ENCODE measurements around the gene TAS2R14.

TAS2R14 gene

DNA sequence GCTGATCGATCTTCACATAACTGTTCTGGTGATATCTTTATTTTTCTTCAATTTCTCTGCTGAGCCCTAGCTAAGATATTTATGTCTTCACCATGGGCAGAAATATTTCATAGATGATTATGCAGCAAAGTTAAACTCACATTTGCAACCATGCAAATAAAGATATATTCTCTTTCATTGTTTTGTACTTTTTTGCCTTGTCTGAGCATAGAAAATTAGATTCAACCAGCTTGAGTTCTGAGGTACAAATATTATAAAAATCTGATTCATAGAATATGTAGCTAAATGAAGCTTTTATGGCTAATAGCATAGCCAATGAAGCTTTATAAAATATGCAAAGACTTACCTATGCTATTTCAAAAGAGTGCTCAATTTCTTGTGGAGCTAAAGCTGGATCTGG lies 29.6 kb downstream of the TAS2R14 start, which contains the start of gene TAS2R13:
Gene TAS2R13 (minus strand): TSS at position 101 of the 400 bp plus-strand sequence. CDS start 264 bp downstream, outside the sequence.
- ChIA-PET POLR2A (no interaction called here), CTCF (interaction anchor here (1.2 kb wide), 1 partner anchor 116 kb away, joined by 3 read pairs; no protein-coding TSS in a partner anchor)
- Histone ChIP-seq H3K9me3 (ENCODE audit: control insufficient read depth, insufficient read depth, low read depth, low read length) (no peaks in the 10 kb centered on the region), H3K36me3 (ENCODE audit: control insufficient read depth in 2 of 2, insufficient read depth in 1 of 2, low read length in 2 of 2) (no peaks in the 10 kb centered on the region), H3K4me3 (ENCODE audit: low read depth, low read length) (no peak within 1 kb of the TSS), H3K27ac (ENCODE audit: extremely low read depth, low read depth, low read length) (no peak within 1 kb of the TSS), H3K4me1 (ENCODE audit: control insufficient read depth, insufficient read depth, low read length) (no peaks in the 10 kb centered on the region)
- TF ChIP-seq ZNF2 (tag by site-specific recombination; IDR thresholded peaks at IDR 0.05) (no peak), ZBTB1 (tag by site-specific recombination; IDR thresholded peaks at IDR 0.05) (no peak), KLF9 (tag by site-specific recombination; IDR thresholded peaks at IDR 0.05; ENCODE audit: low read depth) (no peak), ZNF174 (tag by site-specific recombination; IDR thresholded peaks at IDR 0.05) (no peak), ZNF837 (tag by site-specific recombination; IDR thresholded peaks at IDR 0.05) (no peak), ZNF214 (tag by site-specific recombination; IDR thresholded peaks at IDR 0.05; ENCODE audit: borderline replicate concordance) (no peak), ZNF473 (tag by site-specific recombination; IDR thresholded peaks at IDR 0.05) (no peak)
- TF ChIP-seq, protein P1, sequence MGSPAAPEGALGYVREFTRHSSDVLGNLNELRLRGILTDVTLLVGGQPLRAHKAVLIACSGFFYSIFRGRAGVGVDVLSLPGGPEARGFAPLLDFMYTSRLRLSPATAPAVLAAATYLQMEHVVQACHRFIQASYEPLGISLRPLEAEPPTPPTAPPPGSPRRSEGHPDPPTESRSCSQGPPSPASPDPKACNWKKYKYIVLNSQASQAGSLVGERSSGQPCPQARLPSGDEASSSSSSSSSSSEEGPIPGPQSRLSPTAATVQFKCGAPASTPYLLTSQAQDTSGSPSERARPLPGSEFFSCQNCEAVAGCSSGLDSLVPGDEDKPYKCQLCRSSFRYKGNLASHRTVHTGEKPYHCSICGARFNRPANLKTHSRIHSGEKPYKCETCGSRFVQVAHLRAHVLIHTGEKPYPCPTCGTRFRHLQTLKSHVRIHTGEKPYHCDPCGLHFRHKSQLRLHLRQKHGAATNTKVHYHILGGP (tag by site-specific recombination; IDR thresholded peaks at IDR 0.05) = no peak

DNA sequence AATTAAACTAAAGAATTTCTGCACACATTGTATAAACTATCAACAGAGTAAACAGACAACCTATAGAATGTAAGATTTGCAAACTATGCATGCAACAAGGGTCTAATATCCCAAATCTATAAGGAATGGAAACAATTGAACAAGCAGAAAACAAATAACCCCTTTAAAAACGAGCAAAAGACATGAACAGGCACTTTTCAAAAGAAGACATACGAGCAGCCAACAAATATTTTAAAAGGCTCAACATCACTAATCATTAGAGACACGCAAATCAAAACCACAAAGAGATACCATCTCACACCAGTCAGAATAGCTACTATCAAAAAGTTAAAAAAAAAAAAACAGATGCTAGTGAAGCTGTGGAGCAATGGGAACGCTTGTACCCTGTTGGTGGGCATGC lies 34.4 kb downstream of the TAS2R14 start:
- H3K36me3 ChIP-seq (ENCODE audit: control insufficient read depth in 2 of 2, insufficient read depth in 1 of 2, low read length in 2 of 2) = no peaks in the 10 kb centered on the region
- H3K4me1 ChIP-seq (ENCODE audit: control insufficient read depth, insufficient read depth, low read length) = no peaks in the 10 kb centered on the region
- TF ChIP-seq, protein P2, sequence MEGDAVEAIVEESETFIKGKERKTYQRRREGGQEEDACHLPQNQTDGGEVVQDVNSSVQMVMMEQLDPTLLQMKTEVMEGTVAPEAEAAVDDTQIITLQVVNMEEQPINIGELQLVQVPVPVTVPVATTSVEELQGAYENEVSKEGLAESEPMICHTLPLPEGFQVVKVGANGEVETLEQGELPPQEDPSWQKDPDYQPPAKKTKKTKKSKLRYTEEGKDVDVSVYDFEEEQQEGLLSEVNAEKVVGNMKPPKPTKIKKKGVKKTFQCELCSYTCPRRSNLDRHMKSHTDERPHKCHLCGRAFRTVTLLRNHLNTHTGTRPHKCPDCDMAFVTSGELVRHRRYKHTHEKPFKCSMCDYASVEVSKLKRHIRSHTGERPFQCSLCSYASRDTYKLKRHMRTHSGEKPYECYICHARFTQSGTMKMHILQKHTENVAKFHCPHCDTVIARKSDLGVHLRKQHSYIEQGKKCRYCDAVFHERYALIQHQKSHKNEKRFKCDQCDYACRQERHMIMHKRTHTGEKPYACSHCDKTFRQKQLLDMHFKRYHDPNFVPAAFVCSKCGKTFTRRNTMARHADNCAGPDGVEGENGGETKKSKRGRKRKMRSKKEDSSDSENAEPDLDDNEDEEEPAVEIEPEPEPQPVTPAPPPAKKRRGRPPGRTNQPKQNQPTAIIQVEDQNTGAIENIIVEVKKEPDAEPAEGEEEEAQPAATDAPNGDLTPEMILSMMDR (tag by site-specific recombination; IDR thresholded peaks at IDR 0.05) = no peak
- TF ChIP-seq, protein P3, sequence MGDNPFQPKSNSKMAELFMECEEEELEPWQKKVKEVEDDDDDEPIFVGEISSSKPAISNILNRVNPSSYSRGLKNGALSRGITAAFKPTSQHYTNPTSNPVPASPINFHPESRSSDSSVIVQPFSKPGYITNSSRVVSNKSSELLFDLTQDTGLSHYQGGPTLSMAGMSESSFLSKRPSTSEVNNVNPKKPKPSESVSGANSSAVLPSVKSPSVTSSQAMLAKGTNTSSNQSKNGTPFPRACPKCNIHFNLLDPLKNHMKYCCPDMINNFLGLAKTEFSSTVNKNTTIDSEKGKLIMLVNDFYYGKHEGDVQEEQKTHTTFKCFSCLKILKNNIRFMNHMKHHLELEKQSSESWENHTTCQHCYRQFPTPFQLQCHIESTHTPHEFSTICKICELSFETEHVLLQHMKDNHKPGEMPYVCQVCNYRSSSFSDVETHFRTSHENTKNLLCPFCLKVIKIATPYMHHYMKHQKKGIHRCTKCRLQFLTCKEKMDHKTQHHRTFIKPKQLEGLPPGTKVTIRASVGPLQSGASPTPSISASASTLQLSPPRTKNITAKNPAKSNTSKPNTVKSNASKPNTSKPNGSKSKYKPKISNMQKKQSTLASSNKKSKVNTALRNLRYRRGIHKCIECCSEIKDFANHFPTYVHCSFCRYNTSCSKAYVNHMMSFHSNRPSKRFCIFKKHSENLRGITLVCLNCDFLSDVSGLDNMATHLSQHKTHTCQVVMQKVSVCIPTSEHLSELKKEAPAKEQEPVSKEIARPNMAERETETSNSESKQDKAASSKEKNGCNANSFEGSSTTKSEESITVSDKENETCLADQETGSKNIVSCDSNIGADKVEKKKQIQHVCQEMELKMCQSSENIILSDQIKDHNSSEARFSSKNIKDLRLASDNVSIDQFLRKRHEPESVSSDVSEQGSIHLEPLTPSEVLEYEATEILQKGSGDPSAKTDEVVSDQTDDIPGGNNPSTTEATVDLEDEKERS (tag by site-specific recombination; IDR thresholded peaks at IDR 0.05) = no peak
- no peak overlapping the region for H3K4me3 ChIP-seq (ENCODE audit: low read depth, low read length)
- CTCF ChIA-PET = no interaction called here
- H3K27ac ChIP-seq (ENCODE audit: extremely low read depth, low read depth, low read length) = no peak overlapping the region
- POLR2A ChIA-PET = no interaction called here
- H3K9me3 ChIP-seq (ENCODE audit: control insufficient read depth, insufficient read depth, low read depth, low read length) = no peaks in the 10 kb centered on the region

DNA sequence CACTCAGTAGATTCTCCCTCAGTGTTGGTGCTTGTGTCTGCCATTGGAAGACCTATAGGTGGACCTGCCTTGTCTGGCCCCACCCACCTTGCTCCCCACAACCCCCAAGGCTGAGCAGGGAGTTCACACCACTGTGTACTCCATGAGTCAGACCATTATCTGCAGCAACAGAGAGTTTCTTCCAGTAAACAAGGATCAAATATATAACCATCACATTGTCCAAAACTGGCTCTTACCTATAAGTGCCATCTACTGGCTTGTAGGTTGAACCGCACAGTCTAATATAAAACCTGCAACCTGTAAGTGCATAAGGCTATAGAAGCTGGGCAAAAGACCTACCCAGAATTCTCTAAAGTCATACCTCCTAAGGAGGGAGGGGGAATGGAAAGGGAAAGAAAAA lies 37.6 kb downstream of the TAS2R14 start:
- POLR2A ChIA-PET = no interaction called here
- H3K36me3 ChIP-seq (ENCODE audit: control insufficient read depth in 2 of 2, insufficient read depth in 1 of 2, low read length in 2 of 2) = no peaks in the 10 kb centered on the region
- H3K27ac ChIP-seq (ENCODE audit: extremely low read depth, low read depth, low read length) = no peak overlapping the region
- no peaks in the 10 kb centered on the region for H3K4me1 ChIP-seq (ENCODE audit: control insufficient read depth, insufficient read depth, low read length)
- H3K4me3 ChIP-seq (ENCODE audit: low read depth, low read length) = no peak overlapping the region
- no peaks in the 10 kb centered on the region for H3K9me3 ChIP-seq (ENCODE audit: control insufficient read depth, insufficient read depth, low read depth, low read length)
- CTCF ChIA-PET = interaction anchor here (0.5 to 0.7 kb wide), 2 partner anchors 346 to 1803 kb away, joined by 3 to 4 read pairs; no protein-coding TSS in a partner anchor
- TF ChIP-seq ZNF843 (tag by site-specific recombination; IDR thresholded peaks at IDR 0.05) = no peak
- TF ChIP-seq ZFP3 (tag by site-specific recombination; IDR thresholded peaks at IDR 0.05; ENCODE audit: low read depth) = no peak
- TF ChIP-seq ZNF629 (tag by site-specific recombination; IDR thresholded peaks at IDR 0.05) = no peak
- TF ChIP-seq ZNF292 (tag by site-specific recombination; IDR thresholded peaks at IDR 0.05; ENCODE audit: borderline replicate concordance, low read depth) = no peak
- no peak for TF ChIP-seq ZNF202 (tag by site-specific recombination; IDR thresholded peaks at IDR 0.05; ENCODE audit: borderline replicate concordance)
- TF ChIP-seq ZNF610 (tag by site-specific recombination; IDR thresholded peaks at IDR 0.05; ENCODE audit: borderline replicate concordance) = no peak
- no peak for TF ChIP-seq ZFP41 (tag by site-specific recombination; IDR thresholded peaks at IDR 0.05; ENCODE audit: borderline replicate concordance)
- TF ChIP-seq OSR2 (tag by site-specific recombination; IDR thresholded peaks at IDR 0.05) = no peak
- TF ChIP-seq, protein P4, sequence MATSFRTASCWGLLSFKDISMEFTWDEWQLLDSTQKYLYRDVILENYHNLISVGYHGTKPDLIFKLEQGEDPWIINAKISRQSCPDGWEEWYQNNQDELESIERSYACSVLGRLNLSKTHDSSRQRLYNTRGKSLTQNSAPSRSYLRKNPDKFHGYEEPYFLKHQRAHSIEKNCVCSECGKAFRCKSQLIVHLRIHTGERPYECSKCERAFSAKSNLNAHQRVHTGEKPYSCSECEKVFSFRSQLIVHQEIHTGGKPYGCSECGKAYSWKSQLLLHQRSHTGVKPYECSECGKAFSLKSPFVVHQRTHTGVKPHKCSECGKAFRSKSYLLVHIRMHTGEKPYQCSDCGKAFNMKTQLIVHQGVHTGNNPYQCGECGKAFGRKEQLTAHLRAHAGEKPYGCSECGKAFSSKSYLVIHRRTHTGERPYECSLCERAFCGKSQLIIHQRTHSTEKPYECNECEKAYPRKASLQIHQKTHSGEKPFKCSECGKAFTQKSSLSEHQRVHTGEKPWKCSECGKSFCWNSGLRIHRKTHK (tag by site-specific recombination; IDR thresholded peaks at IDR 0.05) = no peak
